Ascending aorta (tissue), 2 donors: ENCODE measurements around the gene USP17L5. TPM values are rescaled to one million over a fixed set of nuclear protein-coding genes. Genes with fewer than 3 reads are reported as not detected.
"Not testable (repeated sequence)": the region's sequence is repeated elsewhere in the genome, so short reads cannot be mapped to it uniquely, and the experiment has no call there.

Experiments used
- DNase-seq, 2 donors: peaks; one replicate each; pipeline ENCODE4 v3.0.0-alpha.2; 2019; ENCODE audit warnings: low spot score in 2 of 2
- H3K27ac ChIP-seq, 2 donors: fragments of 200-600 bp; sonication (generic); one replicate each; pipeline ENCODE4 v1.5.1; 2016 to 2017; ENCODE audit warnings: mild to moderate bottlenecking in 1 of 2
- H3K27me3 ChIP-seq: fragments of 200-600 bp; sonication (generic); one replicate; pipeline ENCODE4 v1.5.1; 2017
- H3K36me3 ChIP-seq, 2 donors: fragments of 200-600 bp; sonication (generic); one replicate each; pipeline ENCODE4 v1.5.1; 2016
- H3K4me1 ChIP-seq, 2 donors: fragments of 200-600 bp; sonication (generic); one replicate each; pipeline ENCODE4 v1.5.1; 2016 to 2017; ENCODE audit warnings: mild to moderate bottlenecking in 1 of 2
- H3K4me3 ChIP-seq, 2 donors: fragments of 200-600 bp; sonication (generic); one replicate each; pipeline ENCODE4 v1.5.1; 2016 to 2017; ENCODE audit warnings: mild to moderate bottlenecking in 1 of 2
- H3K9me3 ChIP-seq, 2 donors: fragments of 200-600 bp; sonication (generic); one replicate each; pipeline ENCODE4 v1.5.1; 2016
- intact Hi-C: fragments of 100-400 bp; cut with DNase I; formaldehyde crosslinking; loops from one replicate; pipeline ENCODE4 v1.15.1; 2023
- total RNA-seq: library from RNA; depleted of rRNA; stranded (reverse); fragments of >200 nt; gene quantifications from one replicate; pipeline ENCODE4 v1.1.0, GENCODE V29; 2016

The USP17L5 gene
- total RNA-seq, result not detected

- H3K27ac ChIP-seq, H3K9me3 ChIP-seq, intact Hi-C loops, H3K27me3 ChIP-seq, H3K4me1 ChIP-seq, H3K36me3 ChIP-seq, H3K4me3 ChIP-seq, DNase-seq: not testable (repeated sequence)
These were observed at the start of gene USP17L5 for GRCh38 chr4:9339103-9339502. USP17L5 (plus strand) TSS chr4:9339403; CDS start chr4:9339403, 0 bp downstream.

DNA sequence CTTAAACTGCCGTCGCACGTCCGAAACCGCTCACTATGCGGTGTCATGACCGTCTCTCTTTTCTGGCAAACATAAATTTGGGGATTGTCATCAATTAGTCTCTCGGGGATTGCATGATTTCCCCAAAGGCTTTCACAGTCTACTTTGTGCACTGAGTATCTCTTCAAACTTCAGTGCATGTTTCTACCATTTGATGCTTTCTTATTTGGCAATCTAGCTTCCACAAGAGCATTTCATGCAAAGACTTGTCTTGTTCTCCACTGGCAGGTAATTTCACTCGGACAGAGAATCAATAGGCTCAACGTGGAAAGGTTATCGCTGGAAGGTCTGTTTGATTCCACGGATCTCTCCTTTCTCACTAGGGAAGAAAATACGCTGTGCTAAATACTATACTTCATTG lies 15.0 kb upstream of the USP17L5 start:
- H3K4me3 ChIP-seq, H3K27me3 ChIP-seq, H3K4me1 ChIP-seq, H3K9me3 ChIP-seq, H3K27ac ChIP-seq, DNase-seq, H3K36me3 ChIP-seq, intact Hi-C loops: not testable (repeated sequence)

- H3K4me1 ChIP-seq, H3K36me3 ChIP-seq, intact Hi-C loops, DNase-seq, H3K9me3 ChIP-seq, H3K4me3 ChIP-seq, H3K27me3 ChIP-seq, H3K27ac ChIP-seq: not testable (repeated sequence)
These were observed 14.3 kb upstream of the USP17L5 start, which contains the start of gene USP17L24 for GRCh38 chr4:9324865-9325264. USP17L24 (plus strand) TSS chr4:9325165; CDS start chr4:9325165, 0 bp downstream.

DNA sequence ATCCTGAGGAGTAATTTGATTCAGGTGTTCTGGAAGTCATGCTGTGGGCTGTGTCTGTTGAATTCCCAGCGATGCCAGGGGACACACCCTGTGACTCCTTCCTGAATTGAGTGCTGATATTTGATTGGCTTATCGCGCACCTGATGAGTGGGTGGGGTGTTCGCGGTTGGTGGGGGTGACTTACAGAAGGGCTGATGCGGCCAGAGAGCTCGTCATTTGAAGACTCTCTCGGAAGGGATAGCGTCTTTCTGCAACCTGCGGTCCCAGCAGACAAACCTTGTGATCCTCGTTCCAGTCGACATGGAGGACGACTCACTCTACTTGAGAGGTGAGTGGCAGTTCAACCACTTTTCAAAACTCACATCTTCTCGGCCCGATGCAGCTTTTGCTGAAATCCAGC lies 9.6 kb upstream of the USP17L5 start, which contains the start of gene USP17L25:
USP17L25 (plus strand) TSS at position 301 of the 400 bp plus-strand sequence; CDS start at position 301, 0 bp downstream.
- H3K4me3 ChIP-seq, H3K27me3 ChIP-seq, H3K27ac ChIP-seq, DNase-seq, H3K4me1 ChIP-seq, H3K36me3 ChIP-seq, intact Hi-C loops, H3K9me3 ChIP-seq: not testable (repeated sequence)

- H3K4me1 ChIP-seq, H3K36me3 ChIP-seq, intact Hi-C loops, H3K9me3 ChIP-seq, H3K4me3 ChIP-seq, DNase-seq, H3K27me3 ChIP-seq, H3K27ac ChIP-seq: not testable (repeated sequence)
These were observed 4.8 kb upstream of the USP17L5 start, which contains the start of gene USP17L26 for GRCh38 chr4:9334358-9334757. USP17L26 (plus strand) TSS chr4:9334658; CDS start chr4:9334658, 0 bp downstream.

- H3K4me3 ChIP-seq, H3K27me3 ChIP-seq: not testable (repeated sequence)
These were observed 4.6 kb downstream of the USP17L5 start, which contains the start of gene USP17L27 for GRCh38 chr4:9343848-9344247. USP17L27 (plus strand) TSS chr4:9344148; CDS start chr4:9344148, 0 bp downstream.

DNA sequence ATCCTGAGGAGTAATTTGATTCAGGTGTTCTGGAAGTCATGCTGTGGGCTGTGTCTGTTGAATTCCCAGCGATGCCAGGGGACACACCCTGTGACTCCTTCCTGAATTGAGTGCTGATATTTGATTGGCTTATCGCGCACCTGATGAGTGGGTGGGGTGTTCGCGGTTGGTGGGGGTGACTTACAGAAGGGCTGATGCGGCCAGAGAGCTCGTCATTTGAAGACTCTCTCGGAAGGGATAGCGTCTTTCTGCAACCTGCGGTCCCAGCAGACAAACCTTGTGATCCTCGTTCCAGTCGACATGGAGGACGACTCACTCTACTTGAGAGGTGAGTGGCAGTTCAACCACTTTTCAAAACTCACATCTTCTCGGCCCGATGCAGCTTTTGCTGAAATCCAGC lies 9.4 kb downstream of the USP17L5 start, which contains the start of gene USP17L28:
USP17L28 (plus strand) TSS at position 301 of the 400 bp plus-strand sequence; CDS start at position 301, 0 bp downstream.
- DNase-seq, H3K4me1 ChIP-seq, H3K4me3 ChIP-seq, H3K27me3 ChIP-seq, H3K9me3 ChIP-seq, intact Hi-C loops, H3K27ac ChIP-seq, H3K36me3 ChIP-seq: not testable (repeated sequence)

More at GRCh38 chr4:9343848-9344247, 4.6 kb downstream of the USP17L5 start, which contains the start of gene USP17L27:
- DNase-seq, H3K27ac ChIP-seq, H3K36me3 ChIP-seq, H3K9me3 ChIP-seq, intact Hi-C loops, H3K4me1 ChIP-seq: not testable (repeated sequence)

DNA sequence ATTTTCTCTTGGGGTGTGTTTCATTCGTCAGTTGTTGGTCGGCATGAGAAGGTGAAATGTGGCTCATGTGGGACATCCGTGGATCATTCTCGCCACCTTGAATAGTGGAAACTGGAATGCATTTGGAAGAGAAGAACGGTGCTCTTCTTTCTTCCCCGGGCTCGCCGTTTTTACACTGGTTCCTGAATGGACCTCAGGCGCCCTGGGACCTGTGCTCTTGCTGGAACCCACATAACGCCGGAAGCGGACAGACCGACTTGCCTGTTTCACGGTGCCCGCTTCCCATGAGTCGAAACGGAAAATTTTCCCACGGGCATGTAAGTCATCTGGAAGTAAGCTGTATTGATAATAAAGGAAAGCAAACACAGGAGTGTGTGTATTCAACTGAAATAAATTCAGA lies 11.7 kb downstream of the USP17L5 start:
- H3K4me3 ChIP-seq, H3K9me3 ChIP-seq, H3K36me3 ChIP-seq, intact Hi-C loops, H3K4me1 ChIP-seq, H3K27me3 ChIP-seq, H3K27ac ChIP-seq, DNase-seq: not testable (repeated sequence)

DNA sequence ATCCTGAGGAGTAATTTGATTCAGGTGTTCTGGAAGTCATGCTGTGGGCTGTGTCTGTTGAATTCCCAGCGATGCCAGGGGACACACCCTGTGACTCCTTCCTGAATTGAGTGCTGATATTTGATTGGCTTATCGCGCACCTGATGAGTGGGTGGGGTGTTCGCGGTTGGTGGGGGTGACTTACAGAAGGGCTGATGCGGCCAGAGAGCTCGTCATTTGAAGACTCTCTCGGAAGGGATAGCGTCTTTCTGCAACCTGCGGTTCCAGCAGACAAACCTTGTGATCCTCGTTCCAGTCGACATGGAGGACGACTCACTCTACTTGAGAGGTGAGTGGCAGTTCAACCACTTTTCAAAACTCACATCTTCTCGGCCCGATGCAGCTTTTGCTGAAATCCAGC lies 14.1 kb downstream of the USP17L5 start, which contains the start of gene USP17L29:
USP17L29 (plus strand) TSS at position 301 of the 400 bp plus-strand sequence; CDS start at position 301, 0 bp downstream.
- H3K9me3 ChIP-seq, DNase-seq, H3K4me3 ChIP-seq, H3K27me3 ChIP-seq, H3K27ac ChIP-seq, H3K36me3 ChIP-seq, intact Hi-C loops, H3K4me1 ChIP-seq: not testable (repeated sequence)

GRCh38 chr4:9362829-9363228 lies 23.6 kb downstream of the USP17L5 start, which contains the start of gene USP17L30:
USP17L30 (plus strand) TSS chr4:9363129; CDS start chr4:9363129, 0 bp downstream.
- H3K9me3 ChIP-seq, H3K36me3 ChIP-seq, intact Hi-C loops, H3K4me1 ChIP-seq, H3K27me3 ChIP-seq, H3K27ac ChIP-seq, DNase-seq, H3K4me3 ChIP-seq: not testable (repeated sequence)

DNA sequence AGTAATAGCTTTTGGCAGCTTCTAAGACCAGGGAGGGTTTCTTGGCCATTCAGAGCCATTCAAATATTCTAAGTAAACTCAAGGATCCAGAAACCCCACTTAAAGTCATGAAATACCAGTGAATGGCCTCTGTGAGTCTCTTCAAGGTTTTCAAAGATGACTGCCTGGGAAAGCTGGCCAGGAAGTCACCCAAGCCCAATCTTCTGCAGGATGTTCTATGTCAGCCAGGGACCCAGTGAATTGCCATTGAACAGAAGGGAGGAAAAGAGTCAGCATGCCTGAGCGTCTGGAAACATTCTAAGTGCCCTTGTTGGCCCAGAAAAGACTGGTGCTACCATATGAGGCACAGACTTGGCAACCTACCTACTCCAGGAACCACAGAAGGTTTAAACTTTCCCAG lies 40.7 kb downstream of the USP17L5 start:
- H3K36me3 ChIP-seq, H3K4me1 ChIP-seq: not testable (repeated sequence)

More for the DNA sequence above, 40.7 kb downstream of the USP17L5 start:
- H3K4me3 ChIP-seq, H3K27me3 ChIP-seq, H3K9me3 ChIP-seq, intact Hi-C loops, DNase-seq, H3K27ac ChIP-seq: not testable (repeated sequence)
